ENCODE data around the gene CTBP2. TPM values are rescaled to one million over a fixed set of nuclear protein-coding genes. Genes with fewer than 3 reads are reported as not detected.

CTBP2 gene
- total RNA-seq, 2 experiments from 2014 or later, result 0.17 TPM; not detected in 1

- H3K27me3 Mint-ChIP-seq, result peaks cover 6% of the 10 kb centered on the region
Measured at GRCh38 chr10:125054669-125055268, 105.6 kb downstream of the CTBP2 start.

GRCh38 chr10:125054216-125054615 is 106.1 kb downstream of the CTBP2 start:
- H3K27ac Mint-ChIP-seq, result no peak overlapping the region
- Histone ChIP-seq H3K4me3 (ENCODE audit: low read length) (no peak overlapping the region), H3K36me3 (ENCODE audit: insufficient read depth, low read length) (no peaks in the 10 kb centered on the region), H3K27ac (ENCODE audit: low read depth in 1 of 2, low read length in 2 of 2) (no peak overlapping the region), H3K9me3 (ENCODE audit: control insufficient read depth in 1 of 2, insufficient read depth in 1 of 2, low read length in 2 of 2) (peaks cover 0 to 4% of the 10 kb centered on the region in 2 experiments), H3K4me1 (ENCODE audit: insufficient read depth, low read length) (no peaks in the 10 kb centered on the region), H3K27me3 (ENCODE audit: control insufficient read depth in 1 of 2, insufficient read depth in 2 of 2, low read length in 2 of 2) (no peaks in the 10 kb centered on the region)
- no peaks in the 10 kb centered on the region for H3K9me3 Mint-ChIP-seq
- H3K4me3 Mint-ChIP-seq, result no peak overlapping the region
- intact Hi-C loops (cut with DNase I, micrococcal nuclease), result no loop called here
- H3K4me1 Mint-ChIP-seq (ENCODE audit: low read depth), result no peaks in the 10 kb centered on the region
- H3K27me3 Mint-ChIP-seq, result peaks cover 4% of the 10 kb centered on the region
- ATAC-seq (ENCODE audit: poor library complexity) (no peak), DNase-seq (no peak)
- ChIA-PET CTCF (no interaction called here), POLR2A (no interaction called here)
- TF ChIP-seq CTCF (IDR thresholded peaks at IDR 0.05), result no peak
- no peaks in the 10 kb centered on the region for H3K36me3 Mint-ChIP-seq (ENCODE audit: low read depth)

More at GRCh38 chr10:125054669-125055268, 105.6 kb downstream of the CTBP2 start:
- no peaks in the 10 kb centered on the region for H3K27me3 ChIP-seq (ENCODE audit: control insufficient read depth in 1 of 2, insufficient read depth in 2 of 2, low read length in 2 of 2)
- no peaks in the 10 kb centered on the region for H3K4me1 Mint-ChIP-seq (ENCODE audit: low read depth)
- DNase-seq (no peak), ATAC-seq (ENCODE audit: poor library complexity) (no peak)
- no peaks in the 10 kb centered on the region for H3K36me3 ChIP-seq (ENCODE audit: insufficient read depth, low read length)
- TF ChIP-seq CTCF (IDR thresholded peaks at IDR 0.05), result no peak
- CTCF ChIA-PET, result no interaction called here
- no peaks in the 10 kb centered on the region for H3K36me3 Mint-ChIP-seq (ENCODE audit: low read depth)
- no peaks in the 10 kb centered on the region for H3K4me1 ChIP-seq (ENCODE audit: insufficient read depth, low read length)
- no peak overlapping the region for H3K4me3 Mint-ChIP-seq
- intact Hi-C loops (cut with DNase I, micrococcal nuclease), result no loop called here
- no peak overlapping the region for H3K27ac Mint-ChIP-seq
- no peaks in the 10 kb centered on the region for H3K9me3 Mint-ChIP-seq
- POLR2A ChIA-PET, result no interaction called here
- peaks cover 0 to 4% of the 10 kb centered on the region in 2 experiments for H3K9me3 ChIP-seq (ENCODE audit: control insufficient read depth in 1 of 2, insufficient read depth in 1 of 2, low read length in 2 of 2)
- no peak overlapping the region for H3K27ac ChIP-seq (ENCODE audit: low read depth in 1 of 2, low read length in 2 of 2)
- H3K4me3 ChIP-seq (ENCODE audit: low read length), result no peak overlapping the region

- H3K4me3 Mint-ChIP-seq, result no peak overlapping the region
- TF ChIP-seq CTCF (IDR thresholded peaks at IDR 0.05), result no peak
- no peak overlapping the region for H3K4me3 ChIP-seq (ENCODE audit: low read length)
- H3K27me3 Mint-ChIP-seq, result peaks cover 4% of the 10 kb centered on the region
- no peaks in the 10 kb centered on the region for H3K36me3 ChIP-seq (ENCODE audit: insufficient read depth, low read length)
- ChIA-PET CTCF (no interaction called here), POLR2A (no interaction called here)
- no peaks in the 10 kb centered on the region for H3K9me3 Mint-ChIP-seq
- no peak overlapping the region for H3K27ac ChIP-seq (ENCODE audit: low read depth in 1 of 2, low read length in 2 of 2)
- H3K27me3 ChIP-seq (ENCODE audit: control insufficient read depth in 1 of 2, insufficient read depth in 2 of 2, low read length in 2 of 2), result no peaks in the 10 kb centered on the region
- peaks cover 0 to 4% of the 10 kb centered on the region in 2 experiments for H3K9me3 ChIP-seq (ENCODE audit: control insufficient read depth in 1 of 2, insufficient read depth in 1 of 2, low read length in 2 of 2)
- H3K36me3 Mint-ChIP-seq (ENCODE audit: low read depth), result no peaks in the 10 kb centered on the region
- H3K4me1 ChIP-seq (ENCODE audit: insufficient read depth, low read length), result no peaks in the 10 kb centered on the region
- ATAC-seq (ENCODE audit: poor library complexity) (no peak), DNase-seq (no peak)
- H3K27ac Mint-ChIP-seq, result no peak overlapping the region
- intact Hi-C loops (cut with DNase I, micrococcal nuclease), result no loop called here
- H3K4me1 Mint-ChIP-seq (ENCODE audit: low read depth), result no peaks in the 10 kb centered on the region
Measured at GRCh38 chr10:125052146-125052545, 108.2 kb downstream of the CTBP2 start.

Measured in CD4-positive, alpha-beta T cell (primary cell).